HCT116 (cell line): ENCODE data around the gene RFX8. TPM values are rescaled to one million over a fixed set of nuclear protein-coding genes. Genes with fewer than 3 reads are reported as not detected.

Experiments used
- ATAC-seq: fragments of 200-7000 bp; cut with Tn5 transposase; 2 replicates; pipeline ENCODE4 v1.9.1; 2020; ENCODE audit warnings: mild to moderate bottlenecking, moderate library complexity
- BruUV-seq: library from RNA; stranded (reverse); fragments of 400-500 nt; replicated peaks from 2 replicates; lab custom pipeline; 2021; lab: Mats Ljungman, UMichigan
- CTCF ChIA-PET: fragments of 300-600 bp; sonication (Branson Sonifier 250); formaldehyde crosslinking; loops from one replicate; lab custom pipeline; 2021; ENCODE audit warnings: antibody characterized with exemption; lab: Charles Lee
- POLR2A ChIA-PET: fragments of 300-600, 350-600 bp; sonication (Branson Sonifier 250); formaldehyde crosslinking; loops from one replicate; lab custom pipeline; 2021; ENCODE audit warnings: antibody characterized with exemption; lab: Charles Lee
- RAD21 ChIA-PET, 2 experiments: fragments of 300-600 bp; sonication (Branson Sonifier 250); formaldehyde crosslinking; loops; one replicate each; lab custom pipeline; 2023; ENCODE audit warnings: low total read pairs in 2 of 2; ENCODE audit not compliant: uncharacterized antibody in 2 of 2, unreplicated experiment in 2 of 2, low non-redundant PET in 1 of 2; lab: Charles Lee
- DNase-seq: peaks from one replicate; pipeline ENCODE4 v3.0.0-alpha.2; 2010; ENCODE audit warnings: low read depth, low spot score
- H2AFZ ChIP-seq: fragments of 200-600 bp; shearing (Covaris generic), sonication (generic); 2 replicates; pipeline ENCODE4 v1.6.1; 2017; ENCODE audit warnings: low read depth, mixed run types, mixed read lengths, antibody characterized with exemption, low read length; ENCODE audit not compliant: poor library complexity, severe bottlenecking
- H3K27ac ChIP-seq: 2 replicates; pipeline ENCODE4 v1.5.1; 2012; ENCODE audit warnings: low read depth, low read length
- H3K27me3 ChIP-seq: fragments of 200-600 bp; sonication (generic); 2 replicates; pipeline ENCODE4 v1.6.1; 2016; ENCODE audit warnings: mixed run types, low read length, mixed read lengths; ENCODE audit not compliant: insufficient read depth
- H3K36me3 ChIP-seq, 2 experiments: fragments of 200-500 bp in 1 of 2; fragments of 200-600 bp in 1 of 2; sonication (Bioruptor generic) in 1 of 2; sonication (generic) in 1 of 2; 2 replicates each; pipeline versions ENCODE4 v1.5.1 to v1.6.1; 2014 to 2016; ENCODE audit warnings: low read length in 2 of 2, inconsistent platforms in 1 of 2, mixed read lengths in 1 of 2, mixed run types in 1 of 2; ENCODE audit not compliant: insufficient read depth in 2 of 2, control insufficient read depth in 1 of 2
- H3K4me1 ChIP-seq, 2 experiments: fragments of 200-600 bp in 1 of 2; sonication (generic) in 1 of 2; 2 replicates each; pipeline versions ENCODE4 v1.5.1 to v1.6.1; 2012 to 2017; ENCODE audit warnings: low read length in 2 of 2, inconsistent platforms in 1 of 2, mild to moderate bottlenecking in 1 of 2, mixed read lengths in 1 of 2, mixed run types in 1 of 2, moderate library complexity in 1 of 2; ENCODE audit not compliant: insufficient read depth in 2 of 2, control insufficient read depth in 1 of 2
- H3K4me2 ChIP-seq: fragments of 200-600 bp; sonication (generic); 2 replicates; pipeline ENCODE4 v1.6.1; 2017; ENCODE audit warnings: mixed run types, low read length, mixed read lengths
- H3K4me3 ChIP-seq, 2 experiments: fragments of 200-600 bp in 1 of 2; sonication (generic) in 1 of 2; replicated peaks in 1 of 2; 2 replicates each; pipeline ENCODE4 v1.5.1; 2011 to 2016; ENCODE audit warnings: low read length in 2 of 2, control low read depth in 1 of 2, low read depth in 1 of 2, mild to moderate bottlenecking in 1 of 2, mixed read lengths in 1 of 2, mixed run types in 1 of 2
- H3K79me2 ChIP-seq: fragments of 200-600 bp; sonication (generic); 2 replicates; pipeline ENCODE4 v1.6.1; 2017; ENCODE audit warnings: mild to moderate bottlenecking, mixed run types, low read length, moderate library complexity, mixed read lengths; ENCODE audit not compliant: insufficient read depth
- H3K9ac ChIP-seq: fragments of 200-600 bp; sonication (generic); 2 replicates; pipeline ENCODE4 v1.6.1; 2016; ENCODE audit warnings: low read length, mixed read lengths
- H3K9me2 ChIP-seq: fragments of 200-600 bp; sonication (generic), shearing (Covaris generic); 2 replicates; pipeline ENCODE4 v1.6.1; 2017; ENCODE audit warnings: mixed run types, mild to moderate bottlenecking, moderate library complexity; ENCODE audit not compliant: insufficient read depth
- H3K9me3 ChIP-seq, 2 experiments: fragments of 200-500 bp in 1 of 2; fragments of 200-600 bp in 1 of 2; sonication (Bioruptor generic) in 1 of 2; sonication (generic) in 1 of 2; 2 replicates each; pipeline ENCODE4 v1.6.1; 2014 to 2017; ENCODE audit warnings: low read length in 2 of 2, mixed read lengths in 2 of 2, inconsistent platforms in 1 of 2, low read depth in 1 of 2, mild to moderate bottlenecking in 1 of 2, mixed run types in 1 of 2, moderate library complexity in 1 of 2; ENCODE audit not compliant: control insufficient read depth in 1 of 2, insufficient read depth in 1 of 2
- H4K20me1 ChIP-seq: fragments of 200-600 bp; sonication (generic), shearing (Covaris generic); 2 replicates; pipeline ENCODE4 v1.6.1; 2017; ENCODE audit warnings: mixed run types, mild to moderate bottlenecking, moderate library complexity; ENCODE audit not compliant: insufficient read depth
- EGR1 ChIP-seq: IDR thresholded peaks from 2 replicates; pipeline ENCODE4 v1.6.1; 2012; ENCODE audit warnings: low read depth
- ELF1 ChIP-seq: IDR thresholded peaks from 2 replicates; pipeline ENCODE4 v1.6.1; 2012; ENCODE audit warnings: low read depth, borderline replicate concordance
- EZH2 ChIP-seq: fragments of 200-600 bp; sonication (generic); IDR thresholded peaks from 2 replicates; pipeline ENCODE4 v1.6.1; 2017; ENCODE audit warnings: antibody characterized with exemption, mixed run types
- EZH2phosphoT487 ChIP-seq: fragments of 200-600 bp; IDR thresholded peaks from 2 replicates; pipeline ENCODE4 v1.6.1; 2018; ENCODE audit warnings: antibody characterized with exemption, borderline replicate concordance
- FOSL1 ChIP-seq: IDR thresholded peaks from 2 replicates; pipeline ENCODE4 v1.6.1; 2012; ENCODE audit warnings: low read depth
- POLR2A ChIP-seq: IDR thresholded peaks from 2 replicates; pipeline ENCODE4 v1.7.0; 2011; ENCODE audit warnings: borderline replicate concordance; ENCODE audit not compliant: insufficient read depth, insufficient read length; ENCODE audit errors: extremely low read depth
- RAD21 ChIP-seq: IDR thresholded peaks from 2 replicates; pipeline ENCODE4 v1.6.1; 2012; ENCODE audit warnings: low read depth, mild to moderate bottlenecking
- TCF7L2 ChIP-seq: IDR thresholded peaks from 2 replicates; pipeline ENCODE4 v1.7.0; 2011; ENCODE audit warnings: borderline replicate concordance, inconsistent platforms; ENCODE audit not compliant: insufficient read depth, insufficient read length; ENCODE audit errors: extremely low read depth
- YY1 ChIP-seq: IDR thresholded peaks from 2 replicates; pipeline ENCODE4 v1.6.1; 2011; ENCODE audit warnings: low read length, low read depth, moderate library complexity, mild to moderate bottlenecking; ENCODE audit not compliant: insufficient replicate concordance; ENCODE audit errors: extremely low read depth
- intact Hi-C: fragments of 100-400 bp; cut with micrococcal nuclease; formaldehyde crosslinking; loops from 2 replicates; pipeline ENCODE4 v1.10.0; 2022
- total RNA-seq: library from RNA; stranded (reverse); gene quantifications from one replicate; pipeline ENCODE4 v1.2.1, GENCODE V29; 2021; ENCODE audit not compliant: unreplicated experiment
- TF ChIP-seq, protein P1 (sequence below), 3 experiments: fragments of 200-600 bp in 1 of 3; sonication (generic) in 1 of 3; IDR thresholded peaks in 2 of 3; conservative IDR thresholded peaks in 1 of 3; 2 replicates each; pipeline ENCODE4 v1.5.1; 2012 to 2017; ENCODE audit warnings: low read depth in 2 of 3, low read length in 2 of 3, antibody characterized with exemption in 1 of 3, borderline replicate concordance in 1 of 3, control low read depth in 1 of 3, mild to moderate bottlenecking in 1 of 3, mixed read lengths in 1 of 3, mixed run types in 1 of 3, moderate library complexity in 1 of 3; ENCODE audit not compliant: insufficient read depth in 1 of 3

Gene RFX8
- total RNA-seq, 1 experiment from 2014 or later: not detected

- Histone ChIP-seq H3K27me3 (no peaks in the 10 kb centered on the region), H3K27ac (no peak overlapping the region), H2AFZ (no peak overlapping the region), H3K9me3 (no peaks in the 10 kb centered on the region), H4K20me1 (no peaks in the 10 kb centered on the region), H3K9ac (no peak overlapping the region), H3K4me1 (peaks cover 43 to 59% of the 10 kb centered on the region in 2 experiments), H3K4me3 (no peak overlapping the region), H3K9me2 (no peaks in the 10 kb centered on the region), H3K36me3 (no peaks in the 10 kb centered on the region), H3K79me2 (no peaks in the 10 kb centered on the region), H3K4me2 (no peak overlapping the region)
- intact Hi-C loops: no loop called here
- TF ChIP-seq POLR2A: no peak
- TF ChIP-seq EZH2: no peak
- TF ChIP-seq, protein P1, sequence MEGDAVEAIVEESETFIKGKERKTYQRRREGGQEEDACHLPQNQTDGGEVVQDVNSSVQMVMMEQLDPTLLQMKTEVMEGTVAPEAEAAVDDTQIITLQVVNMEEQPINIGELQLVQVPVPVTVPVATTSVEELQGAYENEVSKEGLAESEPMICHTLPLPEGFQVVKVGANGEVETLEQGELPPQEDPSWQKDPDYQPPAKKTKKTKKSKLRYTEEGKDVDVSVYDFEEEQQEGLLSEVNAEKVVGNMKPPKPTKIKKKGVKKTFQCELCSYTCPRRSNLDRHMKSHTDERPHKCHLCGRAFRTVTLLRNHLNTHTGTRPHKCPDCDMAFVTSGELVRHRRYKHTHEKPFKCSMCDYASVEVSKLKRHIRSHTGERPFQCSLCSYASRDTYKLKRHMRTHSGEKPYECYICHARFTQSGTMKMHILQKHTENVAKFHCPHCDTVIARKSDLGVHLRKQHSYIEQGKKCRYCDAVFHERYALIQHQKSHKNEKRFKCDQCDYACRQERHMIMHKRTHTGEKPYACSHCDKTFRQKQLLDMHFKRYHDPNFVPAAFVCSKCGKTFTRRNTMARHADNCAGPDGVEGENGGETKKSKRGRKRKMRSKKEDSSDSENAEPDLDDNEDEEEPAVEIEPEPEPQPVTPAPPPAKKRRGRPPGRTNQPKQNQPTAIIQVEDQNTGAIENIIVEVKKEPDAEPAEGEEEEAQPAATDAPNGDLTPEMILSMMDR (IDR thresholded peaks at IDR 0.05 in 2 of 3, conservative IDR thresholded peaks at IDR 0.05 in 1 of 3; ENCODE audit: borderline replicate concordance in 1 of 3, insufficient read depth in 1 of 3, low read depth in 2 of 3, low read length in 2 of 3): no peak
- no peak for TF ChIP-seq TCF7L2
- TF ChIP-seq EGR1: no peak
- no peak for TF ChIP-seq RAD21
- TF ChIP-seq YY1: no peak
- no peak for TF ChIP-seq ELF1
- TF ChIP-seq FOSL1: no peak
- no peak for TF ChIP-seq EZH2phosphoT487
- ChIA-PET RAD21 (no interaction called here), CTCF (interaction anchor here (1.9 kb wide), 1 partner anchor 15 kb away, joined by 10 read pairs; no protein-coding TSS in a partner anchor), POLR2A (no interaction called here)
- ATAC-seq: no peak
- no TSS peak for BruUV-seq
- no peak for DNase-seq
Measured at GRCh38 chr2:101357376-101357775, 117.5 kb downstream of the RFX8 start.
